GM04504 (cell line): ENCODE results near the gene SLC6A19.

ENCODE experiments used
- DNase-seq: peaks from one replicate; pipeline ENCODE4 v3.0.0-alpha.2; 2012; ENCODE audit warnings: low read depth

SLC6A19 gene

GRCh38 chr5:1209896-1210776 is 8.7 kb downstream of the SLC6A19 start:
- no peak for DNase-seq

DNA sequence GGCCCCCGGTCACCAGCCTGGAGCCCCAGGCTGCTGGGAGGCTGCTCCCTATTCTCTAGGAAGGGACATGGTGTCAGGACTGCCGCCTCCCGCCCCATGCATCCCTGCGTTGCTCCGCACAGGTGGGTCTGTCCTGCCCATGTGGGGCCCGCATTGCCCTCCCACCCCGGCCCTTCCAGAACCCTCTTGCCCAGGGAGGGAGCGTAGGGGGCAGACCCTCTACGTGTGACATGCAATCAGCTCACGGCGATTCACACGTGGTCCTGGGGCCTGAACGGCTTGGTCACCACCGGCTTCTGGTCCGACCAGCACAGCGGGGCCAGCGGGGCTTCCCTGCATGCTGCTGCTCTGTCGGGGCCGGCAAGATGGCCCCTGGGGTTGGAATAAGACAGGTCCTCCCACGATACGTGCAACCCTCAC is 9.4 kb downstream of the SLC6A19 start:
- no peak for DNase-seq

- DNase-seq: no peak
Observed at GRCh38 chr5:1211701-1212100, 10.3 kb downstream of the SLC6A19 start.

- no peak for DNase-seq
Observed at GRCh38 chr5:1212271-1212670, 10.9 kb downstream of the SLC6A19 start.

DNA sequence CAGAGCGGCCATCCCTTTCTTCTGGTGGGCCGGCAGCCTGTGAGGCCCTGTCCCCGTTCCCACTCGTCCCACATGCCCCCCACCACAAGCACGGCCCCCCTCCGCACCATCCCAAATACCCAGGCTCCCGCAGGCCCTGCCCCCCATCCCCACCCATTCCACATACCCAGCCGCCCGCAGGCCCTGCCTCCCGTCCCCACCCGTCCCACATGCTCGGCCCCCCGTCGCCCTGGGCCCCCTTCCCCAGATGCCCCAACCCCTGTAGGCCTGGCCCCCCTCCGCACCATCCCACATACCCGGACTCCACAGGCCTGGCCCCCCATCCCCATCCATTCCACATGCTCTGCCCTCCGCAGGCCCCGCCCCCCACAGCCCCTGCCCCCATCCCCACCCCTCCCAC is 11.5 kb downstream of the SLC6A19 start:
- no peak for DNase-seq

DNA sequence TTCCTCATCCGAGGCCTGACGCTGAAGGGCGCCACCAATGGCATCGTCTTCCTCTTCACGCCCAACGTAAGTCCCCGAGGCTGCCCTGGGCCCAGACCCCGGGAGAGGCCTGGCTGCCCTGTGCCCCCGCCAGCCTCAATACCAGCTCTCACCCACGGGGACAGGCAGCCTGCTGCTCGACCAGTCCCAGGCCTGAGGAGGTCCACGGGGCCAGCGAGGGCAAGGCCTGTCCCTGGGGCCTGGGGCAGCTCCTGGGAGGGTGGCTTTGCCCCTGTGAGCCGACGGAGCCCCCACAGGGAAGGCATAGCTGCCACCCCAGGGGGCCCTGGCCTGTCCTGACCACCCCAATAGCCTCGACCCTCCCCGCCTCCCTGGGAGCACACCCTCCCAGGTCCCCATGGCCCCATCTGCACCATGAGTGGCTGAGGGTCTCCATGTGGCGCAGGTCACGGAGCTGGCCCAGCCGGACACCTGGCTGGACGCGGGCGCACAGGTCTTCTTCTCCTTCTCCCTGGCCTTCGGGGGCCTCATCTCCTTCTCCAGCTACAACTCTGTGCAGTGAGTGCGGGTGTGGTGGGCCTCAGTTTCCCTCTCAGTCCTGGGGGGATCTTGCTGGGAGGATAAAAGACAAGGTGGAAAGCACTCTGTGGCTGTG is 12.2 kb downstream of the SLC6A19 start:
- no peak for DNase-seq

GRCh38 chr5:1214163-1214935 is 13.0 kb downstream of the SLC6A19 start:
- DNase-seq: no peak

- no peak for DNase-seq
Observed at GRCh38 chr5:1214936-1215220, 13.5 kb downstream of the SLC6A19 start.

DNA sequence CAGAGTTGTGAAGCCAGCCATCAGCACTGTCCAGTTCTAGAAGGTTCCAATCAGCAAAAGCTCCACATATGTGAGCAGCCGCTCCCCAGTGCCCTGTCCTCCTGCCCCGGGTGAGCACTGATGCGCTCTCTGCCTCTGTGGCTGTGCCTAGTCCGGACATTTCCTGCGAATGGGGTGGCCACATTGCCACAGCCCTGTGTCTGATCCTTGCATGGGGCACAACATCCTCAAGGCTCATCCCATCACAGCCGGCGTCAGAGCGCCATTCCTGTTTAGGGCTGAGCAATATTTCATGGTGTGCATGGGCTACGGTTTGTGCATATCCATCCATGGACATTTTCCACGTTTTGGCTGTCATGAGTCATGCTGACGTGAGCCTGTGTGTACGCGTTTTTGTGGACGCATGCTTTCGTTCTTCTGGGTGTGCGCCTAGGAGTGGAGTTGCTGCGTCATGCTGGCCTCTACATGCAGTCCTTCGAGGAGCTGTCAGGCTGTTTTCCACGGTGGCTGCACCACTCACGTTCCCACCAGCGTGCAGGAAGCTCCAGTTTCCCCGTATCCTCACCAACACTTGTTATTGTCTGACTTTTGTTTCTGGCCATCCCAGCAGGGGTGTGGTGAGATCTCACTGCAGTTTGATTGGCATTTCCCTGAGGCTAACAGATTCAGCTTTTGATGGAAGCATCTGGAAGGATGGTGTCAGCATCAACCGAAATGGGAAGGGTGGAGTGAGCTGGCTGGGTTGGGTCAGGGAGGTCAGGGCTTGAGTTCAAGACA is 14.1 kb downstream of the SLC6A19 start:
- no peak for DNase-seq

- no peak for DNase-seq
Observed at GRCh38 chr5:1216211-1216917, 15.0 kb downstream of the SLC6A19 start.

- DNase-seq: no peak
Observed at GRCh38 chr5:1216918-1217295, 15.5 kb downstream of the SLC6A19 start.

- DNase-seq: no peak
Observed at GRCh38 chr5:1217596-1218206, 16.3 kb downstream of the SLC6A19 start.

GRCh38 chr5:1218351-1219080 is 17.1 kb downstream of the SLC6A19 start:
- DNase-seq: no peak

GRCh38 chr5:1219098-1219767 is 17.8 kb downstream of the SLC6A19 start:
- DNase-seq: no peak

GRCh38 chr5:1219768-1220100 is 18.3 kb downstream of the SLC6A19 start:
- no peak for DNase-seq

GRCh38 chr5:1220351-1220750 is 19.0 kb downstream of the SLC6A19 start:
- DNase-seq: no peak

DNA sequence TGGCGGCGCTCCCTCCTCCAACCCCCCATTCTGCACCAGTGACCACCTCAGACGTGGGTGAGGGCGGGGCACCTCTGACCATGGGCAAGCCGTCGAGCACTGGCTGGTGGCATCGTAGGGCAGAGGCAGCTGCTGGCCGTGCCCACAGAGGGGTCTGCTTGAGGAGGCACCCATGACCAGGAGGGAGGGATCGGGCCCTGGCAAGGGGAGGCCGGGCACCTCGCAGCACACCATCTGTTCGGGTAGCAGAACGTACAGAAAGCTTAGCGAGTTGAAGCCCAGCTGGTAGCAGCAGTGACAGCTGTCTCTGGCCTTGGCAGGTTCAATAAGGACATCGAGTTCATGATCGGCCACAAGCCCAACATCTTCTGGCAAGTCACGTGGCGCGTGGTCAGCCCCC is 19.4 kb downstream of the SLC6A19 start:
- DNase-seq: no peak

- DNase-seq: no peak
Observed at GRCh38 chr5:1221721-1222120, 20.3 kb downstream of the SLC6A19 start.

DNA sequence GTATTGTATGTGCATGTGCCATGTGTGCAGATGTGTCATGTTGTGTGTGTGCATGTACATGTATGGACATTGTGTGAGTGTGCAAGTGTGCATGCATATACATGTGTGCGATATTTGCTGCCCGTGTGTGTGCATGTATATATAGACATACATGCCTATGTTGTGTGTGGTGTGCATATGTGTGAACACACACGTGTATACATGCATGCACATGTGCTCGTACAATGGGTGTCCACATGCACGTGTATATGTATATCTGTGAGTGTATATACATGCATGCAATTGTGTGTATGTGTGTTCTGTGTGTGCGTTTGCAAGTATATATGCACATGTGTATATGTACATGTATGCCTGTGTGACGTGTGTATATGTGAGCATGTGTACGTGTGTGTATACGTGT is 20.8 kb downstream of the SLC6A19 start:
- DNase-seq: no peak
